ENCODE measurements around the gene SPAG16. TPM values are rescaled to one million over a fixed set of nuclear protein-coding genes. Genes with fewer than 3 reads are reported as not detected.

Gene SPAG16
- total RNA-seq, 2 donors from 2014 or later: 5.3 to 6.6 TPM

DNA sequence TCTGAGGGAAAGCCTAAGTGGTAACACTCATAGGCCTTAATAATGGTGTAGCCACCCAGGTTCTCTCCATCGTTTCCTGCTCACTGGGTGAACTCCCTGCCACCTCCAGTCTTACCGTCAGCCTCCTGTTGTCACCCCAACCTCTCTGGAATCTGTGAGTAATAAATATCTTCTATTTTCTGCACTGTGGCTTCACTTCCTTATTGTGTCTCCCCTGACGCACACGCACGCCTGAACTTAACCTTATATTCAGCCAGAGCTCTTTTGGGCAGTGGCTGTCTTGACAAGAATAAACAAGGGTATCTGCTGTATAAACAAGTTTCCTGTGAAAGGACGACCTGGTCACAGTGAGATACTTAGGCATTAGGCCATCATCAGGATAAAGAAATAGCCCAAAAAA lies 467.2 kb downstream of the SPAG16 start:
- no peak for DNase-seq (ENCODE audit: low spot score)

DNA sequence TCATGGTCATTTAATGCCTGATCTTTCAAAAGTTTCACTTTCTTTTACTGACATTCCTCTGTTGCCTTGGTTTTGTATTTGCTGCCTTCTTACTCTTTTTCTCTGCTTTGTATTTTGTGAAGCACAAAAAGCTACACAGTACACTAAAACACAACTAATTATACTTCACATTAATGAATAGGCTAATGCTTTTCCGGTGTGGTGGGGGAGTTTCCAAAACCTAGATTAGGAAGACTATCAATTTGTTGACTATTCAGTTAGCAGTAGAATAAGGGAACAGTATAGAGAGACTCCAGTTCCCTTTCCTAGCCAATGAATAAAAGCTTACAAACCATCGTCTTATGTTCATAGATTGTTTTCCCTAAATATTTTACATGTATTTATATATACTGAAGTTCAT lies 468.3 kb downstream of the SPAG16 start:
- Mint-ChIP-seq H3K9me3 (no peaks in the 10 kb centered on the region), H3K36me3 (no peaks in the 10 kb centered on the region), H3K27me3 (no peaks in the 10 kb centered on the region), H3K4me3 (no peak overlapping the region), H3K27ac (no peak overlapping the region), H3K4me1 (ENCODE audit: low read depth in 2 of 2) (no peaks in the 10 kb centered on the region)
- no peak for DNase-seq (ENCODE audit: low spot score)
- ATAC-seq: no peak

More for the DNA sequence above, 467.2 kb downstream of the SPAG16 start:
- Mint-ChIP-seq H3K27me3 (no peaks in the 10 kb centered on the region), H3K4me1 (ENCODE audit: low read depth in 2 of 2) (no peaks in the 10 kb centered on the region), H3K4me3 (no peak overlapping the region), H3K27ac (no peak overlapping the region), H3K9me3 (no peaks in the 10 kb centered on the region), H3K36me3 (no peaks in the 10 kb centered on the region)
- ATAC-seq: no peak

DNA sequence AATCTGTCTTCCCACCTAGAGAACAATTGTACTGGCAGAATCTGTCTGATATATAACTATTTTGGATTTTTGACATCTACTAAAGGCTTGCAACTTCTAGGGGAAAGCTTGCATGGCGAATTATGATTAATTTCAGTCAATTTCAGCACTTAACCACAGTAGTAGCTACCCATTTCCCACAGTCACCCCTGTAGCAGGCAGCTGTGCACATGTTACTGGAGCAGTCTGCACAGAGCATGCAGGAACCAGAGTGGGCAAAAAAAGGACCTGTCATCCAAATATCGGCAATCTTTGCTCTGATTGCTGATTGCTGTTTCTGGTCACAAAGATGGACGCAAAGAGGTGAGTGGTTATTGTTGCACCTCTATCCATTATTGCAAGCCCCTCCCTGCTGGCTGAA lies 473.3 kb downstream of the SPAG16 start:
- Mint-ChIP-seq H3K4me1 (ENCODE audit: low read depth in 2 of 2) (no peaks in the 10 kb centered on the region), H3K4me3 (no peak overlapping the region), H3K9me3 (peaks cover 8% of the 10 kb centered on the region), H3K36me3 (no peaks in the 10 kb centered on the region), H3K27me3 (no peaks in the 10 kb centered on the region), H3K27ac (no peak overlapping the region)
- ATAC-seq (no peak), DNase-seq (ENCODE audit: low spot score) (no peak)

DNA sequence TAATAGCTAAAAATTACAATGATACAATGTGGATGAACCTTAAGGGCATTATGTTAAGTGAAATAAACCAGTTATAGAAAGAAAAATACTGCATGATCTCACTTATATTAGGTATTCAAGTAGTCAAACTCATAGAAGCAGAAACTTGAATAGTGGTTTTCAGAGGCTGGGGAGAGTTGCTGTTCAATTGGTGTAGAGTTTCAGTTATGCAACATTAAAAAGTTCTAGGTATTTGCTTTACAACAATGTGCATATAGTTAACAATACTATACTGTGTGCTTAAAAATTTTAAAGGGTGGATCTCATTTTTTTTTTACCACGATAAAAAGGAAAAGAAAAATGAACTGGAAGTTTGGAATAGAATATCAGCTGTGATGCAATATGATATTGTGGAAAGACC lies 479.1 kb downstream of the SPAG16 start:
- no peaks in the 10 kb centered on the region for H3K36me3 Mint-ChIP-seq
- ATAC-seq (no peak), DNase-seq (ENCODE audit: low spot score) (no peak)
- no peaks in the 10 kb centered on the region for H3K27me3 Mint-ChIP-seq
- no peak overlapping the region for H3K27ac Mint-ChIP-seq
- no peak overlapping the region for H3K4me3 Mint-ChIP-seq
- H3K9me3 Mint-ChIP-seq: peaks cover 5% of the 10 kb centered on the region
- no peaks in the 10 kb centered on the region for H3K4me1 Mint-ChIP-seq (ENCODE audit: low read depth in 2 of 2)

DNA sequence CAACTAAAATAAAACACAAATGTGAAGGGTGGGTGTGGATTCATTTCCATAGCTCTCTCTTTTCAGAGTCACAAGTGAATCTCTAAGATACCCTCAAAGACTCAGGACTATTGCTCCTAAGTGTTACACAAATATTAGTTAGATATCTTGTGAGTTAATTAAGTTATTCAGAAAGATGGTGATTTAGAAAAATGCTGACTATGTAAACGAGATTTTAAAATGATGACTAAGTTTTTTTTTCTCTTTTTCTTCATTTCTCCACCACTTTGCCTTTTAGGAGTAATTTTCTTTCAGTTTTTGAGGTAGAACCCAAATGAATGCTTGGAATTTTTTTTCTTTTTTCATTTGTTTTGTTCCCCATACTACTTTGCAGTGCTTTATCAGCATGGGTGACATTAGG lies 479.7 kb downstream of the SPAG16 start:
- H3K27ac Mint-ChIP-seq: no peak overlapping the region
- ATAC-seq: no peak
- no peaks in the 10 kb centered on the region for H3K27me3 Mint-ChIP-seq

DNA sequence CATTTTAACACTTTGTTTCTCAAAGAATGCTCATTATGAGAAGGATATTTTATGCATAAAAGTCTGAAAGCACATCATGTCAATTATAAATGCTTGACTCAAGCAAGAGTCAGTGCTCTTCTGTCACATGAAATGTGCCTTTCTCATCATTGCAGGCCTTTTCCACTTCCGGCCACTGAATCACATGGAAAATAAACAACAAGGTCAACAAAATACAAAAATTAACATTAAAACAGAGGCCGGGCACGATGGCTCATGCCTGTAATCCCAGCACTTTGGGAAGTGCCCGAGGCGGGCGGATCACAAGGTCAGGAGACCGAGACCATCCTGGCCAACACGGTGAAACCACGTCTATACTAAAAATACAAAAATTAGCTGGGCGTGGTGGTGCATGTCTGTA lies 480.6 kb downstream of the SPAG16 start:
- Mint-ChIP-seq H3K9me3 (peaks cover 6% of the 10 kb centered on the region), H3K27ac (no peak overlapping the region), H3K4me3 (no peak overlapping the region), H3K36me3 (no peaks in the 10 kb centered on the region), H3K27me3 (no peaks in the 10 kb centered on the region), H3K4me1 (ENCODE audit: low read depth in 2 of 2) (no peaks in the 10 kb centered on the region)
- DNase-seq (ENCODE audit: low spot score) (no peak), ATAC-seq (no peak)

More for the DNA sequence above, 479.7 kb downstream of the SPAG16 start:
- Mint-ChIP-seq H3K4me1 (ENCODE audit: low read depth in 2 of 2) (no peaks in the 10 kb centered on the region), H3K9me3 (peaks cover 6% of the 10 kb centered on the region), H3K4me3 (no peak overlapping the region), H3K36me3 (no peaks in the 10 kb centered on the region)
- DNase-seq (ENCODE audit: low spot score): no peak

DNA sequence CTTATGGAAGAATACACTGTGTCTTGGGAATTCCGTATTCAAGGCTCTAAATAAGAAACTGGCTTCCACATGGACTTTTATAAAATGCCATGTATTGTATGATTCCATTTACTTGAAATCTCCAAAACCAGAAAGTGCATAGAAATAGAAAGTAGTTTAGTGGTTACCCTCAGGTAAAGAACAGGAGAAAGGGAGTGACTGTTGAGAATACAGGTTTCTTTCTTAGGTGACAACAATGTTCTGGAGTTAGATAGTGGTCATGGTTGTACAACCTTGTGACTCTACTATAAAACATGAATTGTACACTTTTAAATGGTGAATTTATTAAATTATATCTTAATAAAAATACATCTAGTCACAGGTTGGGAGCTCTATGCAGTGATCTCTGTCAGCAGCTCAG lies 481.8 kb downstream of the SPAG16 start:
- Mint-ChIP-seq H3K27me3 (no peaks in the 10 kb centered on the region), H3K4me1 (ENCODE audit: low read depth in 2 of 2) (no peaks in the 10 kb centered on the region), H3K36me3 (no peaks in the 10 kb centered on the region), H3K9me3 (peaks cover 5% of the 10 kb centered on the region), H3K27ac (no peak overlapping the region), H3K4me3 (no peak overlapping the region)
- ATAC-seq (no peak), DNase-seq (ENCODE audit: low spot score) (no peak)

DNA sequence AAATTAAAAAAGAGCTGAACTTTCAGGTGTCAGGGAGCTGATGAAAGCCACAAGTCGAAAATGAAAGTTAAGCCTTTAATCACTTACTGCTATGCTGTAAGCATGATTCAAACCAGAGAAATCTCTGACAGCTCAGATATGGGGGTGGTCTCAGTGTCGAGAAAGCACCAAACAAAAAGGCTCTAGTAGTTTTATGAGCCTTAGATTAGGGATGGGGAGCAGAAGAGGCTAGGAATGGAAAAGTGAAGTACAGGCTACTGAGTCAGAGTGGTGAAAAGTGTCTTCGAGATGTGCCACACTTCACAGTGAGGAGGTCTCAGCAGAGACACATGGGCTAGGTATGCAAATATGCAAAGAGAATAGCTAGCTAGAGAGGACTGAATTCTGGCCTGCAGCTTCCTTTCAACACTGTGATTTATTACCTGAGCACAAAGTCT lies 482.2 kb downstream of the SPAG16 start:
- no peak for DNase-seq (ENCODE audit: low spot score)
- Mint-ChIP-seq H3K4me1 (ENCODE audit: low read depth in 2 of 2) (no peaks in the 10 kb centered on the region), H3K27me3 (no peaks in the 10 kb centered on the region), H3K36me3 (no peaks in the 10 kb centered on the region), H3K27ac (no peak overlapping the region), H3K9me3 (peaks cover 7% of the 10 kb centered on the region), H3K4me3 (no peak overlapping the region)
- ATAC-seq: no peak

DNA sequence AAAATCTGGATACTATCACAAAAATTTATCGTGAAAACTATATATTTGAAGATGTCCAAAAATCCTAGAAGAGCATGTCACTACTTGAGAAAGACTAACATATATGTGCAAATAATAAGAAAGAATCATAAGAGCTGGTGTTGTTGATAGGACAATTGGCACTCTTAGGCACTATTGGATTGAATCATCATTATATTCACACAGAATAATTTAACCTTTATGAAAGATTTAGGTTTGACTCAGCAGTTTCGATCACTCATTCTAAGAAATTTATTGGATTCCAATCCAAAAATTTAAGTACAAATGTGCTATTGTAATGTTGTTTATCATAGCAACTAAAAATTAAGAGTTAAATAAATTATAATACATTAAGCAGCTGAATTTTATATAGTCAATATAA lies 503.6 kb downstream of the SPAG16 start:
- Mint-ChIP-seq H3K4me1 (ENCODE audit: low read depth in 2 of 2) (no peaks in the 10 kb centered on the region), H3K27ac (no peak overlapping the region), H3K36me3 (no peaks in the 10 kb centered on the region), H3K9me3 (no peaks in the 10 kb centered on the region), H3K27me3 (no peaks in the 10 kb centered on the region), H3K4me3 (no peak overlapping the region)
- ATAC-seq (no peak), DNase-seq (ENCODE audit: low spot score) (no peak)

DNA sequence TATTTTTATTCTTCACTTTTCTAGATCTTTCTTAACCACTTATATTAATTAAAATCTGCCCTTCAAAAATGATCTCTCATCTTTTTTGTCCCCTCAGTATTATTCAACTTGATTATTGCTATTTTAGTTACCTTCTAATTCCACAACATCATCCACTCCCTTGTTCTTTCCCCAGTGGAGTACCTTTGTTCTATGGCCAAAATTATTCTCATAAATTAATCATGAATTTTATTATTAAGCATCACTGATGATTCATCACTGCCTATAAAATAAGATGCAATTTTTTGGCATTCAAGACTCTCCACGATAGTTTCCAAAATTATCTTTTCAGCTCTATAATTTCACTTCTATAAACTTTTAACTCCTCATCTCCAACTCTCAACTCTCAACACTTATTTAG lies 505.7 kb downstream of the SPAG16 start:
- H3K27me3 Mint-ChIP-seq: no peaks in the 10 kb centered on the region
- H3K9me3 Mint-ChIP-seq: no peaks in the 10 kb centered on the region
- no peaks in the 10 kb centered on the region for H3K36me3 Mint-ChIP-seq
- no peak overlapping the region for H3K4me3 Mint-ChIP-seq
- no peak for ATAC-seq
- DNase-seq (ENCODE audit: low spot score): no peak
- H3K4me1 Mint-ChIP-seq (ENCODE audit: low read depth in 2 of 2): no peaks in the 10 kb centered on the region
- H3K27ac Mint-ChIP-seq: no peak overlapping the region

DNA sequence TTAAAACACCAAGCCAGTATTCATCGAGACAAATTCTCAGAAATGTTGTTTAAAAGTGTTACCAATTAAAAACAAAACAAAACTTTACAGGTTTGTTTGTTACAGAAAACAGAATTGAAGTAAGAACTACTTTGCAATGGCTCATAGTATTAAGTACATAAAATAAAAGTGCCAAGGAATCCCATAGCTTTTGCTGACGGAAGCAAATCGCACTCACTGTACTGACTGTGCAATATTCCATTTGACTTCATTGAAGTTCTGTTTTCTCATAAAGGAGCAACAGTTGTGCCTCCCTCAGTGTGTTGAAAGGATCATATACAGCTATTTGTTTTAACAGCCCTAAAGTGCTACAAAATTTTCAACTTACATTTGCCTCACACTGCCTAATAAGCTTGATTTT lies 507.8 kb downstream of the SPAG16 start:
- H3K4me1 Mint-ChIP-seq (ENCODE audit: low read depth in 2 of 2): no peaks in the 10 kb centered on the region
- no peak overlapping the region for H3K4me3 Mint-ChIP-seq
- H3K9me3 Mint-ChIP-seq: no peaks in the 10 kb centered on the region
- DNase-seq (ENCODE audit: low spot score) (no peak), ATAC-seq (no peak)
- no peaks in the 10 kb centered on the region for H3K27me3 Mint-ChIP-seq
- H3K27ac Mint-ChIP-seq: no peak overlapping the region
- no peaks in the 10 kb centered on the region for H3K36me3 Mint-ChIP-seq

DNA sequence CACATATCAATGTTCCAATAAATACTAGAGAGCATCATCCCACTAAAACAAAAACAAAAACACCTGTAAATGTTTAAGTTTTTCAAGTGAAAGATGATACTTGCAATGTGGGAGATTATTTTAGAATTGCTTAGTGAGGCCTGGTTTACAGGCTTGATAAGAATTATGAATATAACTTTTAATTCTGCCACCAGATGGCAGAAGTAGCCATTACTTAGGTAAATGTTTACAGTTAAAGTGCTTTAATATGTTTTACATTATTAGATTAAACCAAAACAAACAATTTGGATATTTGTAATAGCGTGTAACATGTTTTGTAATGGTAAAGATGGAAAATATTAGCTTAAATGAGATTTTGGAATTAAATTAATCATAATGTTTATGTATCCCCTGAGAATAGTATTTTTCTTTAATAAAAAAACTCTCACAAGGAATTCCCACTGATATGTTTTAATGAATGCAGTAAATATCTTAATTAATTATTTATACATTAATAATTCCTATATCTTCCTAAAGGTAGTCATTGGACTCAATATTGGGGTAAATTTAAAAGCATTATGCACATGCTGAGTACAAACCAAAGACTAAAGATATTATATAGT lies 522.0 kb downstream of the SPAG16 start:
- Mint-ChIP-seq H3K27me3 (no peaks in the 10 kb centered on the region), H3K9me3 (no peaks in the 10 kb centered on the region), H3K4me3 (no peak overlapping the region), H3K36me3 (no peaks in the 10 kb centered on the region), H3K27ac (no peak overlapping the region), H3K4me1 (ENCODE audit: low read depth in 2 of 2) (no peaks in the 10 kb centered on the region)
- ATAC-seq (no peak), DNase-seq (ENCODE audit: low spot score) (no peak)

DNA sequence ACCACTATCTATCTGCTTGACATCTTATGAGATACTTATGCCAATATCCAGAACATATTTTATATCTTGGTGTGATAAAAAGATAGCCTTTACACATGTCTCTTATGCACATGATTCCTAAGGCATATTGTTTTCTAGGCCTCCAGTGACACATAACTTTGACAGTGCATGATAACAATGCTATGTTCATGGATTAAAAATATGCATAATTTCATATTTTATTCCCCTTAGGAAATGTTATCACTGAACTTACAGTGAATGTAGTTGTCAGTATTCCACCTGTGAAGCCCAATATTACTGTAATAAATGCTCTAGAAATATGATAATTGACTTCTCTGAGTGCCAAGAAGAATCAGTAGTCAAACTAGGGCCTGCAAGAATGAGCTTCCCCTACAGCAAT lies 532.3 kb downstream of the SPAG16 start:
- Mint-ChIP-seq H3K4me3 (no peak overlapping the region), H3K27ac (no peak overlapping the region), H3K27me3 (no peaks in the 10 kb centered on the region), H3K36me3 (no peaks in the 10 kb centered on the region), H3K9me3 (peaks cover 6% of the 10 kb centered on the region), H3K4me1 (ENCODE audit: low read depth in 2 of 2) (no peaks in the 10 kb centered on the region)
- ATAC-seq: no peak
- no peak for DNase-seq (ENCODE audit: low spot score)

DNA sequence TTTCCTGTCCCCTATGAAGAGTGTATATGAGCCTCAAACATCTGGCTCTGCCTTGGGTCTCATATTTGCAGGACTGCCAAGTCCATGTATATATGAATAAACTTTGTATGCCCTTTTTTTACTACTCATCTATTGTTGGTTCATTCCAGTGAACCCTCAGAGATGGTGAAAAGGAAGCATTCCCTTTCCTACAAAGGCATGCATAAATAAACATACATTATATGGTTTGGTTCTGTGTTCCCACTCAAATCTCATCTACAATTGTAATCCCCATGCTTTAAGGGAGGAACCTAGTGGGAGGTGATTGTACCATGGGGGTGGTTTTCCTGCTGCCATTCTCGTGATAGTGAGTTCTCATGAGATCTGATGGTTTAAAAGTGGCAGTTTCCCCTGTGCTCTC lies 534.2 kb downstream of the SPAG16 start:
- H3K27me3 Mint-ChIP-seq: no peaks in the 10 kb centered on the region
- H3K27ac Mint-ChIP-seq: no peak overlapping the region
- H3K9me3 Mint-ChIP-seq: peaks cover 13% of the 10 kb centered on the region
- no peaks in the 10 kb centered on the region for H3K4me1 Mint-ChIP-seq (ENCODE audit: low read depth in 2 of 2)
- H3K36me3 Mint-ChIP-seq: no peaks in the 10 kb centered on the region
- ATAC-seq (no peak), DNase-seq (ENCODE audit: low spot score) (no peak)
- no peak overlapping the region for H3K4me3 Mint-ChIP-seq

DNA sequence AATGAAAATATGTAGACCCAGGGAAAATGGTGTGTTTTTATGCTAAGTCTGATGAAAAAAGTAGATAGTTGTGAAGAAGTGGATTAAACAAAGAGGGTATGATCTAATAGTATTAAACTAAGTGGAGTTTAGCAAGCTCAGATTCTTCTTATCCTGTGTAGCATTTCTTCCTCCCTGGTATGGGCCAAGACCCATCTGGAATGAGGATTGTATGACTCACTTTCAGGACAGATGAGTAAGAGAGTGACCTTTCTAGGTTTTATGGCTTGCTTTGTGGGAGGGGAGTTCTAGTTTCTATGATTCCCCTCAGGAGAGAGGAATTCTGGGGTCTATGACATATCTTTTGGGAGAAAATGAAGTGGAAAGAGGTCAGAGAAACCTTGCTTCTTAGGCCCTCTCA lies 550.1 kb downstream of the SPAG16 start:
- DNase-seq (ENCODE audit: low spot score): no peak
- ATAC-seq: no peak
- Mint-ChIP-seq H3K27me3 (no peaks in the 10 kb centered on the region), H3K4me3 (no peak overlapping the region), H3K36me3 (no peaks in the 10 kb centered on the region), H3K4me1 (ENCODE audit: low read depth in 2 of 2) (no peaks in the 10 kb centered on the region), H3K27ac (no peak overlapping the region), H3K9me3 (peaks cover 9% of the 10 kb centered on the region)
